ENCODE measurements around the gene ETHE1.

ETHE1 gene

GRCh38 chr19:43570174-43570791 lies 43.3 kb upstream of the ETHE1 start:
- no peak overlapping the region for H3K4me3 ChIP-seq (ENCODE audit: low read depth, low read length)
- DNase-seq (ENCODE audit: low read depth) = no peak
- no peak for TF ChIP-seq CTCF (IDR thresholded peaks at IDR 0.05; ENCODE audit: low read depth, low read length)
- TF ChIP-seq, protein P1, sequence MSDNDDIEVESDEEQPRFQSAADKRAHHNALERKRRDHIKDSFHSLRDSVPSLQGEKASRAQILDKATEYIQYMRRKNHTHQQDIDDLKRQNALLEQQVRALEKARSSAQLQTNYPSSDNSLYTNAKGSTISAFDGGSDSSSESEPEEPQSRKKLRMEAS (IDR thresholded peaks at IDR 0.05; ENCODE audit: low read depth, low read length) = no peak
- no peak for TF ChIP-seq POLR2A (IDR thresholded peaks at IDR 0.05; ENCODE audit: extremely low read depth, insufficient read length)
- TF ChIP-seq MYC (IDR thresholded peaks at IDR 0.05; ENCODE audit: low read depth, low read length) = no peak

GRCh38 chr19:43569657-43570056 lies 42.7 kb upstream of the ETHE1 start:
- H3K4me3 ChIP-seq (ENCODE audit: low read depth, low read length) = no peak overlapping the region
- TF ChIP-seq CTCF (IDR thresholded peaks at IDR 0.05; ENCODE audit: low read depth, low read length) (no peak), POLR2A (IDR thresholded peaks at IDR 0.05; ENCODE audit: extremely low read depth, insufficient read length) (no peak), MYC (IDR thresholded peaks at IDR 0.05; ENCODE audit: low read depth, low read length) (no peak)
- TF ChIP-seq, protein P1 (IDR thresholded peaks at IDR 0.05; ENCODE audit: low read depth, low read length) = no peak
- no peak for DNase-seq (ENCODE audit: low read depth)

GRCh38 chr19:43564800-43565199 lies 37.8 kb upstream of the ETHE1 start:
- DNase-seq (ENCODE audit: low read depth) = no peak
- TF ChIP-seq, protein P1 (IDR thresholded peaks at IDR 0.05; ENCODE audit: low read depth, low read length) = no peak
- no peak for TF ChIP-seq POLR2A (IDR thresholded peaks at IDR 0.05; ENCODE audit: extremely low read depth, insufficient read length)
- no peak for TF ChIP-seq MYC (IDR thresholded peaks at IDR 0.05; ENCODE audit: low read depth, low read length)
- TF ChIP-seq CTCF (IDR thresholded peaks at IDR 0.05; ENCODE audit: low read depth, low read length) = no peak
- H3K4me3 ChIP-seq (ENCODE audit: low read depth, low read length) = no peak overlapping the region

GRCh38 chr19:43563816-43564457 lies 36.9 kb upstream of the ETHE1 start:
- no peak for TF ChIP-seq MYC (IDR thresholded peaks at IDR 0.05; ENCODE audit: low read depth, low read length)
- no peak for TF ChIP-seq CTCF (IDR thresholded peaks at IDR 0.05; ENCODE audit: low read depth, low read length)
- TF ChIP-seq, protein P1 (IDR thresholded peaks at IDR 0.05; ENCODE audit: low read depth, low read length) = no peak
- TF ChIP-seq POLR2A (IDR thresholded peaks at IDR 0.05; ENCODE audit: extremely low read depth, insufficient read length) = no peak
- H3K4me3 ChIP-seq (ENCODE audit: low read depth, low read length) = no peak overlapping the region
- DNase-seq (ENCODE audit: low read depth) = peak; percentile 30

- TF ChIP-seq, protein P1 (IDR thresholded peaks at IDR 0.05; ENCODE audit: low read depth, low read length) = peak; percentile 79
- TF ChIP-seq MYC (IDR thresholded peaks at IDR 0.05; ENCODE audit: low read depth, low read length) = peak; percentile 75; the same call in 1 of the 2 replicates
- TF ChIP-seq CTCF (IDR thresholded peaks at IDR 0.05; ENCODE audit: low read depth, low read length) = no peak
- no peak for TF ChIP-seq POLR2A (IDR thresholded peaks at IDR 0.05; ENCODE audit: extremely low read depth, insufficient read length)
- peak; percentile 94 for DNase-seq (ENCODE audit: low read depth)
- H3K4me3 ChIP-seq (ENCODE audit: low read depth, low read length) = no peak overlapping the region
Measured at GRCh38 chr19:43562698-43563241, 35.8 kb upstream of the ETHE1 start.

All from NB4 (cell line).